Stimulated activated CD4-positive, alpha-beta T cell treated with anti-CD3 and anti-CD28 coated beads, Interleukin-4, amount 100 ng/mL, for 4 hours (primary cell): Measurements from ENCODE around the gene IGF2.
"Not testable (repeated sequence)": the region's sequence is repeated elsewhere in the genome, so short reads cannot be mapped to it uniquely, and the experiment has no call there.

Experiments
- DNase-seq, 2 experiments: peaks; one replicate each; pipeline ENCODE4 v3.0.0-alpha.2; 2020

Gene IGF2

GRCh38 chr11:2136209-2136951 is 2.8 kb downstream of the IGF2 start:
- DNase-seq: no peak

DNA sequence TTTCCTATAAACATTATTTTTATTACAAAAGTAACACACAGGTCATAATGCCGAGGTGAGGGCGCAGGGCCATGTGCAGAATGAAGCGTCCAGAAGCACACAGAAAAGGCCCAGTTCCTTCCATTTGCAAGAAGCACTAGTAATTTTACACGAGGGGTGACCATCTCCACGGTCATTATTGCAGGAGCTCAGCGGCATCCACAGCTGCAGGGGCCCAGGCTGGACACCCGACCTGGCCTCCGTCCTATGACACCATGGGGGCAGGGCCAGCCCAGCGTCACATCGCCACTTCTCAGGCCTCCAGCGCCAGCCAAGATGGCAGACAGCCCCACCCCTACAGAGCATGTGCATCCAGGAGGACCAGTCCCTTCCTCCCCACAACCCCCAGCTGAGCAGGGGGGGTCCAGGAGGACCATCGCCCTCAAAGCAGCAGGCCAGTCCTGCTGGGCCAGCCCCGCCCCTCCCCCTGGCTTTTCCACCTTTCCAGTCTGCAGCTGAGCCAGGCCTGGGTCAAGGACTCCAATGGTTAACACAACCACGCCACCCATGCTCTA is 3.5 kb downstream of the IGF2 start:
- DNase-seq: no peak

- DNase-seq: no peak
Observed at GRCh38 chr11:2135018-2135569, 4.1 kb downstream of the IGF2 start.

DNA sequence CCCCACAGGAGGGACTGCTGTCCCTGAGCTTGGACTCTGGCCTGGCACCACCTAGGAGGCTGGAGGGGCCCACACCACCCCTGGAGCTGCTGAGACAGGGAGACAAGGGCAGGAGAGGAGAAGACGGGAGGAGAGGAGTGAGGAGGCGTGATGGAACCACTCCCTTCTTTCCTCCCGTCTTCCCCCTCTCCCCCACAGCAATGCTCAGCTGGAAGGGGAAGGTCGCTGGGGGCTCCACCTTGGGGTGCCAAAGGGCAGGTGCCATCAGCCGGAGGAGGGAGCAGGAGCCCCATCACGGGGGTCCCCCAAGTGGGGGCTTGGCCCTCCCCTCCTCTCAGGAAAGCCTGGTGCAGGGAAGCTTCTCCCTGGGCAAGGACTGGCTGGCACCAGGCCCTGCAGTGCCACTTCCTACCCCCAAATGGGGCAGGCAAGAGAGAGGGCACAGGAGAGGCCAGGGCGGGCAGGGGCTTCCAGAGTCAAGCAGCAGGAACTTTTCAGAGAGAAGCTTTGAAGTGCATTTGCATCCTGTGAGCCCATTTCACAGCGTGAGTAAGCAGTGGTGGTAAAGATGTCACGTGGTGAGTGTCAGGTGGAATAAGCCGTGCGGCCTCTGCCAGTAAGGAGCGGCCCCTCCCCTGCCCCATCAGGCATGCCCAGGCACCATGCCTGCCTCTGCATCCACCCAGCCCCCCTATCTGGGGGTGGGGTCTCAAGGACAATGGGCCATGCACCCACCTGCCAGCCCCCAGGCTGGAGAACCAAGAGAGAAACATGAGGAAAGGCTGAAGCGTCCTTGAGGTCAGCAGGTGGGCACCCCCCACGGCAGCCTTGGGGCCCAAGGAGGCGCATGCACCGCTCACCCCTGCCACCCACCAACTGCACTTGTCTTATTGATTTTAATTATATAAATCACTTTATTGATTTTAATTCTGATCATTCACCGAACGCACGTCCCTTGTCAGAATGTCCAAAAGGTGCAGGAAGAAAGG is 4.9 kb downstream of the IGF2 start:
- DNase-seq: no peak

- DNase-seq: no peak
Observed at GRCh38 chr11:2133241-2134021, 5.8 kb downstream of the IGF2 start.

- DNase-seq: no peak
Observed at GRCh38 chr11:2132874-2133240, 6.3 kb downstream of the IGF2 start.

DNA sequence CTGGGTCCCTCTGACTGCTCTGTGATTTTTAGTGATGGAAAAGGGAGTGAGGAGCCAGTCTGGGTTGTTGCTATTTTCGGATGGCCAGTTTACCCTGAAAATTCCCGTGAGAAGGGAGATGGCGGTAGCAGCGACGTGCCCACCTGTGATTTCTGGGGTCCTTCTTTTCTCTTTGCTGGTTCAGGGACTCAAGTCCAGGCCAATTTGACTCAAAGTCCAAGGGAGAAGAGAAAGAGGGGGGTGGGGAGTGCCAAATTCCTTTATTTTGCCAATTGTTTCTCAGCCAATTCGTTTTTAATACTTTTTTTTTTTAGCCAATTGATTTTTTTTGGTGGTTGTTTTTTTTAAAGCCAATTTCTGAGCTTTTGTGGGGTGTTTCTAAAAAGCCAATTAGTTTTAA is 6.9 kb downstream of the IGF2 start:
- DNase-seq: no peak

GRCh38 chr11:2131371-2132236 is 7.6 kb downstream of the IGF2 start:
- no peak for DNase-seq

DNA sequence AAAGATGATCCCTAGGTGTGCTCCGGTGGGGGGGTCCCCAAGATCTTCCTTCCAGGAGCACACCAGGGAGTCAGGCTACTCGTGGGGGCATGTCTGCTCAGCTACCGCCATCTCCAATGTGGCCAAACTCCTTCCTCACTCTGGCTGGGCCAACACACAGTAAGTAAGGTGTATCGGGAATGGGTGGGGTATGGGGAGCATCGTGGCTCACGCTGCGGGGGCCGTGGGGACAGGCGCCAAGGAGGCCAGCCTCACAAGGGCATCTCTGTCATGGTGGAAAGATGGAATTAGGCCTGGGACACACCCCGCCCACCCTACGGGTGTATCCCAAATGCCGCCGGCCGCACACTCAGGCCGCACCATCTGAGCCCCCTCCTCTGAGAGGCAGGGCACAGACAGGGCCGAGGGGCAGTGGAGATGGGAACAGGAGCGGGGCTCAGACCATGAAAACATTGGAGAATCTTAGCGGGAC is 8.3 kb downstream of the IGF2 start:
- no peak for DNase-seq

DNA sequence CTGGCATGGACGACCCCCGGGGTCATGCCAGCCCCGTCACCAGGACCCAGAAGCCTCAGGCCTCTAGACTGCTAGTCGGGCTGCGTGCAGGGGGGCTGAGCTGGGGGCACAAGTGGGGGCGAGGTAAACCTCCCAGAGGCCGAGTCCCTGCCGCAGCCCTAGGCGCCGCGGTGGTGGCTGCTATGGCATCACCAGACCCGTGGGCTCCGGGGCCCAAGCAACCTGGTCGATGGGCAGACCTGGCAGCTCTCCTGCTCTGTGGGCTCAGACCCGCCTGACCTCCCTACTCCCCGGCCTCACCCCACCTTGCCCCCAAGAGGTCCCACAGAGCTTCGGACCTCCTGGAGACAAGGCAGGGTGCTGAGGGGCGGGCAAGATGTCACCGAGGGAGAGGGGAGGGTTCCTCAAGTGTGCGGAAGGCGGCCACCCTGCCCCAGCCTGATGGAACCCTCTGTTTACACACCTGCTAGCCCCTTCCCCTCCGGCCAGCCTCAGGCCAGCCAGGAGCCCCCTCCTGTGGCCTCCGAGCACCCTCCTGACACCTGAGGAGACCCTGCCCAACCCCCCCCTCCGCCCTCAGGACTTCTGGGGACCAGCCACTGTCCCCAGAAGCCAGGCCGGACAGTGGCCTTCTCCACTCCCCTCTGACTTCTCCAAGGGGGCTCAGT is 9.4 kb downstream of the IGF2 start:
- no peak for DNase-seq

GRCh38 chr11:2129308-2129698 is 9.9 kb downstream of the IGF2 start:
- DNase-seq: no peak

- DNase-seq: no peak
Observed at GRCh38 chr11:2128511-2129307, 10.5 kb downstream of the IGF2 start.

DNA sequence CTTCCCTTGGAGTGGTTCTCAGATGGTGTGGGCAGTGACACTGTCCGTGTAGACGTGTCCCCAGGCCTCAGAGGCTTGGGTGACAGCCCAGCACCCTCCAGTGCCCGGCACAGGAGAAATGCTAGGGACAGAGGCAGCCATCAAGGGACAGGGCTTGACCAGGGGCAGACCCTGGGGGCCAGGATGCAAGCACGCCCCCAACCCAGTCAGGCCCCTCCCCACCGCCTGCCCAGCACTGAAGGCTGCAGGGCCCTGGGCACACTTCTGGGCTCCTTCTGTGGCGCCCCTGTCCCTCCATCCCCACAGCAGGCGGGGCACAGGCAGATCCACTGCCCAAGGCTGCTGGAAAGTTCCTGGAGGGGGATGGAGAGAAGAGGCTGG is 11.1 kb downstream of the IGF2 start:
- DNase-seq: no peak

DNA sequence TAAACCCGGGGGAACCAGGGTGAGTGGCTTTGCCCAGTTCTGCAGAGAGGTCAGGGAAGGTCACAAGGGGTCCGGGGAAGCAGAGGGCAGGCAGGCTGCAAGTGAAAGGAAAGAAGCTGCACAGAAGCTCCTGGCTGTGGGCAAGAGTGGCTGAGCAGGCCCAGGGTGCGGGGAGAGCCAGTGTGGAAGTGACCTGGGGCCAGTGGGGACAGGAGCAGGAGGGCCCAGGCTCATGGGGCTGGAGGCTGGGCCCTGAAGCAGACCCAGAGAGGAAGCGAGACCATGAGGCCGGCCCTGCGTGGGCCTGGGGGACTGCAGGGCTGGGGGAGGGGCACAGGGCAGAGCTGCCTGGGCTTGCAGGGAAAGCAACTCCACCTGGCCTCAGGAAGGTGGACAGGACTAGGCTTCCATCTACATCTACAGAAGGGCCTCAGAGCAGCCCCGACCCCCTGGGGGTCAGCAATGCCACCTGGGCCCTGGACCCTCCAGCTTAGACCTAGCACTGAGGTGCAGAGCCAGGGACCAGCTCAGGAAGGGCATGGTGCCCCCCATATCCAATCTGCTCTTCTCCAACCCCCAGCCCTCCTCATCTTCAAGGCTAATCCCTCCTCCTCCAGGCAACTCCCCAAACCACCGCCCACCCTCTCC is 11.6 kb downstream of the IGF2 start:
- DNase-seq: no peak

- no peak for DNase-seq
Observed at GRCh38 chr11:2126520-2127085, 12.6 kb downstream of the IGF2 start.

DNA sequence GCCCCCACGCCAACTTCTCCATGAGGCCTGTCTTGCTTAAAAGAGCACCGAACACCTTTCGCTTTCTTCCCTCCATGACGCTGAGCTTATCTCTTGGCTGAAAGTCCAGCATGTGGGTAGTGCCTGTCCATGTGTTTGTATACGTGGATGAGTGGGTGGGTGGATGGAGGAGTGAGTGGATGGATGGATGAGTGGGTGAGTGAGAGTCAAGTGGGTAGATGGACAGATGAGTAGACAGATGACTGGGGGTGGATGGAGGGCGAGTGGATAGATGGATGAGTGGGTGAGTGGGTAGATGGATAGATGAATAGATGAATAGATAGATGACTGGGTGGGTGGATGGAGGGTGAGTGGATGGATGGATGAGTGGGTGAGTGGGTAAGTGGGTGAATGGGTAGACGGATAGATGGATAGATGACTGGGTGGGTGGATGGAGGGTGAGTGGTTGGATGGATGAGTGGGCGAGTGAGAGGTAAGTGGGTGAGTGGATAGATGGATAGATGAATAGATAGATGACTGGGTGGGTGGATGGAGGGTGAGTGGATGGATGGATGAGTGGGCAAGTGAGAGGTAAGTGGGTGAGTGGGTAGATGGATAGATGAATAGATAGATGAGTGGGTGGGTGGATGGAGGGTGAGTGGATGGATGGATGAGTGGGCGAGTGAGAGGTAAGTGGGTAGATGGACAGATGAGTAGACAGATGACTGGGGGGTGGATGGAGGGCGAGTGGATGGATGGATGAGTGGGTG is 14.3 kb downstream of the IGF2 start:
- DNase-seq: not testable (repeated sequence)

DNA sequence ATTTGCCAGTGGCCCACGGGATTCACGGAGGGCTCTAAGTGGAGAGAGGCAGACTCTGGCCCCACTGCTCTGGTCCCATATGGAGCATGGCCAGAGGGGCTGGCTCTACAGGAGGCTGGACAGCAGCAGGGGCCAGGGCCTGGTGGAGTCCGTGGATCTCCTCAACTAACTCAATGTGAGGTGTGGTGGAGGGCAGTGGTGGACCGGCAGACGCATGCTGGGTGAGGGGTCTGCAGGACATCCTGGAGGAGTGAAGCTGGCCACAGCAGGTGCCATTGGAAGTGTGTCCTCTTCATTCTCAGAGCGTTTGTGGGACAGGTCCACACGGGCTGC is 15.6 kb downstream of the IGF2 start:
- no peak for DNase-seq

- no peak for DNase-seq
Observed at GRCh38 chr11:2122907-2123627, 16.1 kb downstream of the IGF2 start.
